AG09309 (cell line): ENCODE data around the gene MON2.

ENCODE experiments used
- DNase-seq: peaks from one replicate; pipeline ENCODE4 v3.0.0-alpha.2; 2010; ENCODE audit warnings: low read depth
- H3K4me3 ChIP-seq: 2 replicates; pipeline ENCODE4 v1.5.1; 2011; ENCODE audit warnings: mild to moderate bottlenecking, low read depth, low read length, moderate library complexity; ENCODE audit not compliant: control insufficient read depth
- CTCF ChIP-seq: IDR thresholded peaks from 2 replicates; pipeline ENCODE4 v1.5.1; 2011; ENCODE audit warnings: mild to moderate bottlenecking, low read depth, low read length, inconsistent platforms; ENCODE audit not compliant: insufficient read depth, control insufficient read depth; ENCODE audit errors: missing control alignments

MON2 gene

DNA sequence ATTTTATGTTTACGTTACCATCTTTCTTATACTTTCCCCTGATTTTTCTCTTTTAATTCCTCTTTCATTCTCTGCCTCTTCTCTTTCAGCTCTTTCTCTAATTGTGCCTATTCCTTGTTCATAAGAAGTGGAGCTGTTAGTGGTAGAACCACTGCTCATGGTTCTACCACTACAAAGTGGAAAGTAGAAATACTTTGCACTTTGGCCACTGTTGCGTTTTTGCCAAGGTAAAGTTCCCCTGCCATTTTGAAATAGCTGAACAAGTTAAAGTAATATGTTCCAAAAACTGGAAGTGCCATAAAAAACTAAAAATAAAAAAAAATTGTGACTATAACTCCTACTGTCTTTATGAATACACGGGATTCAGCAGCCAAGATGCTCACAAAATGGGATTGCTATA lies 130.6 kb downstream of the MON2 start:
- no peak overlapping the region for H3K4me3 ChIP-seq
- no peak for DNase-seq
- no peak for TF ChIP-seq CTCF

DNA sequence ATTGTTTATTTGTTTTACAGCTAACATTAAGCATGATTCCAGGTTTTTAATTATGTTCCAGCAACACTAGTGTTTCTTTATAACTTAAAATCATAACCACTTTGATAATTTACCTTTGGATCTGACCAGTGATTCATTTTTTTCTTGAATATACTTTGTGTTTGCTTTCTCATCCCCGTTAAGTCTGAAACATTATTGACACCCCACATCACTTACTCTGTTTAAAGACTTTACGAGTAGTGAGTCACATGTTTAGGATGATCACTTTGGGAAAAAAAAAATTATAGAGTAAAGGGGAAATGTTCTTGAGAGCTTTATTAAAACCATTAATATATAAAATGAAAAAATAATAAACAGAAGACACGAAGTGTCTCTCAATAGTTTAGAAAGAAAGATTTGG lies 132.2 kb downstream of the MON2 start:
- H3K4me3 ChIP-seq: no peak overlapping the region
- DNase-seq: no peak
- TF ChIP-seq CTCF: no peak

GRCh38 chr12:62599854-62600437 lies 133.3 kb downstream of the MON2 start:
- peak; percentile 18 for TF ChIP-seq CTCF
- H3K4me3 ChIP-seq: no peak overlapping the region
- DNase-seq: no peak

DNA sequence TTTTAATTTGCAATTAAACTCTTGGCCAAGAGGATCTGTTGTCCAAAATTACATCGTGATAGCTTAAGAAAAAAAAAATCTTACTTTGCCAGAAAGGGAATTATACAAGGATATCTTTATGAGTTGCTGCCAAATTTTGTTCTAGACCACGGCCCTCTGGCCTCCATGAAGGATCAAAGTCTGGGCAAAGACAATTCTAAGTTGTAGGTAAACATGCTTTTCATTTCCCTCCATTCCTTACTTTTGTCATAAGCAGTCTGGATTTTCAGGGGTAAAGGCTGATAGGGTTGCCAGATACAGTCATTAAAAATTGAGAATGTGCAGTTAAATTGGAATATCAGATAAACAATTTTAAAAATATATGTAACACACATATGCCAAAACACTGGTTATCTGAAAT lies 135.1 kb downstream of the MON2 start:
- H3K4me3 ChIP-seq: peak overlapping the region; percentile 97
- DNase-seq: no peak
- no peak for TF ChIP-seq CTCF

GRCh38 chr12:62602255-62603060 lies 135.8 kb downstream of the MON2 start:
- no peak for TF ChIP-seq CTCF
- peak overlapping the region; percentile 97 for H3K4me3 ChIP-seq

GRCh38 chr12:62603061-62603810 lies 136.6 kb downstream of the MON2 start:
- DNase-seq: peak; percentile 57

More at GRCh38 chr12:62602255-62603060, 135.8 kb downstream of the MON2 start:
- DNase-seq: peak; percentile 74

More at GRCh38 chr12:62603061-62603810, 136.6 kb downstream of the MON2 start:
- H3K4me3 ChIP-seq: peak overlapping the region; percentile 97
- peak; percentile 41 for TF ChIP-seq CTCF
